ENCODE results near the gene CTDNEP1. TPM values are rescaled to one million over a fixed set of nuclear protein-coding genes. Genes with fewer than 3 reads are reported as not detected.

Gene CTDNEP1
- total RNA-seq, 2 donors from 2014 or later: 33.5 to 44.8 TPM

DNA sequence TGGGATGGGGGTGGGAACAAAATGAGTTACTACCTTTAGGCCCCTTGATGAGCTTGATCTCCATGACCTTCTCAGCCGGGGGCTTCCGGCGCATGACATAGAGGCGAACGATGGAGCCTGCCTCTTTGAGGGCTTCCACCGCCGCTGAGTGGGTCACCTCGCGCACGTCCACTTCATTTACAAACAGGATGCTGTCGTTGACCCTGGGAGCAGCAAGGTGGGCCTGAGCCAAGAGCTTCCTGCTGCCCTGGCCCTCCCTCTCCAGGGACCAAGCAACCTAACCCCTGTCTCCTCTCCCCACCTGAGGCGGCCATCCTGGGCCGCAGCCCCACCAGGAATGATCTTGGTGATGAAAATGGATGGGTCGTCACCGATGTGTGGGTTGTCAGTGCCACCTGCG is 48.1 kb downstream of the CTDNEP1 start:
- Histone ChIP-seq H3K36me3 (replicated peaks in 1 of 2; ENCODE audit: insufficient read depth in 1 of 2, low read depth in 2 of 2) (no peaks in the 10 kb centered on the region), H3K4me3 (no peak overlapping the region), H3K9me3 (no peaks in the 10 kb centered on the region), H3K27me3 (no peaks in the 10 kb centered on the region), H3K4me1 (peaks cover 8% of the 10 kb centered on the region), H3K27ac (no peak overlapping the region)
- TF ChIP-seq, protein P1, sequence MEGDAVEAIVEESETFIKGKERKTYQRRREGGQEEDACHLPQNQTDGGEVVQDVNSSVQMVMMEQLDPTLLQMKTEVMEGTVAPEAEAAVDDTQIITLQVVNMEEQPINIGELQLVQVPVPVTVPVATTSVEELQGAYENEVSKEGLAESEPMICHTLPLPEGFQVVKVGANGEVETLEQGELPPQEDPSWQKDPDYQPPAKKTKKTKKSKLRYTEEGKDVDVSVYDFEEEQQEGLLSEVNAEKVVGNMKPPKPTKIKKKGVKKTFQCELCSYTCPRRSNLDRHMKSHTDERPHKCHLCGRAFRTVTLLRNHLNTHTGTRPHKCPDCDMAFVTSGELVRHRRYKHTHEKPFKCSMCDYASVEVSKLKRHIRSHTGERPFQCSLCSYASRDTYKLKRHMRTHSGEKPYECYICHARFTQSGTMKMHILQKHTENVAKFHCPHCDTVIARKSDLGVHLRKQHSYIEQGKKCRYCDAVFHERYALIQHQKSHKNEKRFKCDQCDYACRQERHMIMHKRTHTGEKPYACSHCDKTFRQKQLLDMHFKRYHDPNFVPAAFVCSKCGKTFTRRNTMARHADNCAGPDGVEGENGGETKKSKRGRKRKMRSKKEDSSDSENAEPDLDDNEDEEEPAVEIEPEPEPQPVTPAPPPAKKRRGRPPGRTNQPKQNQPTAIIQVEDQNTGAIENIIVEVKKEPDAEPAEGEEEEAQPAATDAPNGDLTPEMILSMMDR (IDR thresholded peaks at IDR 0.05): no peak
- no peak for TF ChIP-seq POLR2A (IDR thresholded peaks at IDR 0.05)
- intact Hi-C loops (cut with DNase I): loop anchor here (10.0 kb wide), 1 partner anchor 59 kb away; no protein-coding TSS in a partner anchor
- WGBS, 2 donors: 90 to 93% methylated on average over 14 to 16 of the region's 16 CpGs
- no peak for ATAC-seq
- no peak for DNase-seq

DNA sequence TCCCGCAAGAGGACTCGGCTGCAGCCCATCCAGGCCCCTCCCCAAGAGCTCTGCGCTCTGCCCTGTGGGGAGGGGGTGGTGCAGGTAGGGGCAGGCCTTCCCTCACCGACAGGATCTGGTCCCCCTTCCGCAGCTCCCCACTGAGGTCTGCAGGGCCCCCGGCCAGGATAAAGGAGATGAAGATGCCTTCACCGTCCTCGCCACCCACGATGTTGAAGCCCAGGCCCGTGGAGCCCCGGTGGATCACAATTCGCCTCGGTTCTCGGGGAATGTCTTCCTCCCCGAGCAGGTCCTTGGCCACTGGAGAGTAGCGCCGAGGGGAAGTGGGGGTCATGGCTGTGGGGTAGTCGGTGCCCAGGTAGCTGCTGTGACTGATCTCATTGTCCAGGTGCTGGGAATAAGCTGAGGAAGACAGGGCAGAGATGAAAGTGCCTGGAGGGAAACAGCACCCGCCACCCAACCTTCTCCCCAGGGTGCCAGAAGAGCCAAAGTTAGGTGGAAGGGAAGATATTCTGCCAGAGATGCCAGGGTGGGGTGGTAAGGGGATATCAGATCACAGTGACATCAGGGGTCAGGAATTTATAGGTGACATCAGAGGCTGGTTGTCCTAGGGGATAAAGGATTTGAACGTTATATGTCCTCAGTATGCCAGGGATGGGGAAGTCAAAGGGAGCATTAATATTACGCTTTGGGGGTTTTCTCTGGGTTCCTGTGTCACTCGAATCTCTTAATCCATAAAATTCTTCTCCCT is 54.7 kb downstream of the CTDNEP1 start:
- intact Hi-C loops (cut with DNase I): no loop called here
- 88 to 91% methylated on average over 8 to 20 of the region's 22 CpGs for WGBS, 2 donors
- H3K4me1 ChIP-seq: no peaks in the 10 kb centered on the region
- no peak for DNase-seq
- TF ChIP-seq POLR2A (IDR thresholded peaks at IDR 0.05): no peak
- TF ChIP-seq, protein P1 (IDR thresholded peaks at IDR 0.05): no peak
- no peak overlapping the region for H3K4me3 ChIP-seq
- no peaks in the 10 kb centered on the region for H3K9me3 ChIP-seq
- no peak overlapping the region for H3K27ac ChIP-seq
- ATAC-seq: peak; percentile 6
- no peaks in the 10 kb centered on the region for H3K27me3 ChIP-seq
- H3K36me3 ChIP-seq (replicated peaks in 1 of 2; ENCODE audit: insufficient read depth in 1 of 2, low read depth in 2 of 2): no peaks in the 10 kb centered on the region

DNA sequence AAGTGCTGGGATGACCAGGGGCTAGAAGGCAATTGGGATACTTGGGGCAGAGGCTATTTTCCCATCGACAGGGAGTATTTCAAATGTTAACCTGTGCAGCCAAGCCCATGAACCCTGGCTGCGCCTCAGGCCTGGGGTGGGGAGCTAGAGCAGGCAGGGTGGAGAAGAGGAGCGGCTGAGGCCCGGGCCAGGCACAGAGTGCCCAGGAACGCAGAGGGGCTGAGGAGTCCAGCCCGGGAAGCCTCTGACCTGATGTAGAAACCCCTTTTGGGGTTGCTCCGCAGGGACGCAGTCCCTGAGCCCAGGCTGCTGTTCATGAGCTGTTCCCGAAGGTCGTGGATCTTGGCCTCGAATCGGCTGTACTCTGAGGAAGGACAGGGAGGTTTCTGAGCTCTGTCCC is 55.6 kb downstream of the CTDNEP1 start:
- WGBS, 2 donors: 79 to 89% methylated on average over 11 to 12 of the region's 12 CpGs
- Histone ChIP-seq H3K27ac (no peak overlapping the region), H3K4me1 (no peaks in the 10 kb centered on the region), H3K27me3 (no peaks in the 10 kb centered on the region), H3K4me3 (no peak overlapping the region), H3K36me3 (replicated peaks in 1 of 2; ENCODE audit: insufficient read depth in 1 of 2, low read depth in 2 of 2) (no peaks in the 10 kb centered on the region), H3K9me3 (no peaks in the 10 kb centered on the region)
- DNase-seq (no peak), ATAC-seq (no peak)
- intact Hi-C loops (cut with DNase I): no loop called here
- TF ChIP-seq POLR2A (IDR thresholded peaks at IDR 0.05): no peak
- TF ChIP-seq, protein P1 (IDR thresholded peaks at IDR 0.05): no peak

MicroRNAs within 50 kb of the gene (microRNA counts, 767-probe panel; counts per million panel counts)
- microRNA hsa-miR-324-3p: 0 to 736 counts per million in 2 donors
- 0 to 736 counts per million in 2 donors for microRNA hsa-miR-324-5p

Small RNA genes lying within 50 kb of the gene (microRNA-seq; reads per million reads assigned to microRNA genes)
- 544 to 651 reads per million in 2 donors for gene MIR324 (ENCODE audit: borderline number of aligned reads in 2 of 2, borderline replicate concordance in 2 of 2)

Small RNA genes lying within 50 kb of the gene (small RNA-seq; reads per million reads assigned to genes)
- gene MIR324: 3.6 reads per million, percentile 82 among the genes with 10 or more reads in this experiment
- not detected for gene RF00019

Other genes with a start within 250 kb of the CTDNEP1 start
- gene RNASEK, start 239.1 kb downstream of the CTDNEP1 start, total RNA-seq: 10 to 100 TPM in 1 of 2 donors, 1 to 10 TPM in 1; 9.9 to 87.4 TPM
- gene BCL6B, start 228.7 kb downstream of the CTDNEP1 start, total RNA-seq: 1 to 10 TPM; 1.6 to 8.9 TPM
- 1 to 10 TPM in 1 of 2 donors, not detected in 1; 1.6 TPM for gene SLC16A13, start 215.7 kb downstream of the CTDNEP1 start, total RNA-seq
- 10 to 100 TPM in 1 of 2 donors, 1 to 10 TPM in 1; 4.2 to 10.9 TPM for gene SLC16A11, start 207.6 kb downstream of the CTDNEP1 start, total RNA-seq
- gene CLEC10A, start 171.5 kb downstream of the CTDNEP1 start, total RNA-seq: 1 to 10 TPM in 1 of 2 donors, under 1 TPM in 1; 0.33 to 1.0 TPM
- not detected for gene ASGR2, start 136.9 kb downstream of the CTDNEP1 start, total RNA-seq
- 1 to 10 TPM in 1 of 2 donors, not detected in 1; 4.6 TPM for gene ASGR1, start 72.4 kb downstream of the CTDNEP1 start, total RNA-seq
- gene DLG4, start 31.9 kb downstream of the CTDNEP1 start, total RNA-seq: 1 to 10 TPM; 3.6 to 9.3 TPM
- gene ACADVL, start 31.8 kb downstream of the CTDNEP1 start, total RNA-seq: 1,000 to 10,000 TPM in 1 of 2 donors, 100 to 1,000 TPM in 1; 887 to 1,901 TPM
- gene DVL2, start 17.2 kb downstream of the CTDNEP1 start, total RNA-seq: 10 to 100 TPM; 19.5 to 41.5 TPM
- gene PHF23, start 12.3 kb downstream of the CTDNEP1 start, total RNA-seq: 10 to 100 TPM; 11.9 to 15.8 TPM
- 100 to 1,000 TPM; 145 to 482 TPM for gene GABARAP, start 9.3 kb downstream of the CTDNEP1 start, total RNA-seq
- 10 to 100 TPM; 10.2 to 16.3 TPM for gene ELP5, start 481 bp upstream of the CTDNEP1 start, total RNA-seq
- 10 to 100 TPM; 72.9 to 92.3 TPM for gene CLDN7, start 10.7 kb upstream of the CTDNEP1 start, total RNA-seq
- 10 to 100 TPM in 1 of 2 donors, 1 to 10 TPM in 1; 1.3 to 10.5 TPM for gene SLC2A4, start 30.0 kb upstream of the CTDNEP1 start, total RNA-seq
- gene YBX2, start 42.9 kb upstream of the CTDNEP1 start, total RNA-seq: 1 to 10 TPM in 1 of 2 donors, under 1 TPM in 1; 0.26 to 1.3 TPM
- gene EIF5A, start 55.9 kb upstream of the CTDNEP1 start, total RNA-seq: 100 to 1,000 TPM in 1 of 2 donors, 10 to 100 TPM in 1; 97.0 to 134 TPM
- gene GPS2, start 63.6 kb upstream of the CTDNEP1 start, total RNA-seq: 10 to 100 TPM; 71.9 to 75.8 TPM
- gene NEURL4, start 77.6 kb upstream of the CTDNEP1 start, total RNA-seq: 10 to 100 TPM; 28.8 to 41.2 TPM
- gene ACAP1, start 84.8 kb upstream of the CTDNEP1 start, total RNA-seq: 1 to 10 TPM in 1 of 2 donors, under 1 TPM in 1; 0.99 to 2.1 TPM
- 1 to 10 TPM; 2.6 to 5.6 TPM for gene KCTD11, start 100.4 kb upstream of the CTDNEP1 start, total RNA-seq
- gene TMEM95, start 103.4 kb upstream of the CTDNEP1 start, total RNA-seq: not detected
- gene TNK1, start 129.4 kb upstream of the CTDNEP1 start, total RNA-seq: 10 to 100 TPM; 12.7 to 15.8 TPM
- gene PLSCR3, start 142.8 kb upstream of the CTDNEP1 start, total RNA-seq: 10 to 100 TPM; 13.2 to 15.8 TPM
- 10 to 100 TPM; 14.5 to 21.8 TPM for gene TMEM256, start 152.4 kb upstream of the CTDNEP1 start, total RNA-seq
- gene NLGN2, start 156.1 kb upstream of the CTDNEP1 start, total RNA-seq: 1 to 10 TPM; 5.2 to 6.3 TPM
- gene SPEM1, start 168.6 kb upstream of the CTDNEP1 start, total RNA-seq: not detected
- not detected for gene SPEM2, start 173.9 kb upstream of the CTDNEP1 start, total RNA-seq
- not detected for gene SPEM3, start 177.1 kb upstream of the CTDNEP1 start, total RNA-seq
- gene TMEM102, start 183.7 kb upstream of the CTDNEP1 start, total RNA-seq: 1 to 10 TPM; 3.6 to 9.6 TPM
- 1 to 10 TPM in 1 of 2 donors, not detected in 1; 2.1 TPM for gene FGF11, start 187.8 kb upstream of the CTDNEP1 start, total RNA-seq
- gene CHRNB1, start 193.3 kb upstream of the CTDNEP1 start, total RNA-seq: 1 to 10 TPM; 2.6 to 8.8 TPM
- gene ZBTB4, start 227.9 kb upstream of the CTDNEP1 start, total RNA-seq: 10 to 100 TPM; 30.9 to 38.2 TPM
- gene SLC35G6, start 229.7 kb upstream of the CTDNEP1 start, total RNA-seq: not detected
- gene POLR2A, start 232.6 kb upstream of the CTDNEP1 start, total RNA-seq: 100 to 1,000 TPM in 1 of 2 donors, 10 to 100 TPM in 1; 36.3 to 124 TPM